GM18858 (cell line): ENCODE measurements around the gene FAM107A.

Experiments
- ATAC-seq: cut with Tn5 transposase; IDR thresholded peaks from one replicate; pipeline ENCODE4 v1.9.1; 2021; ENCODE audit not compliant: unreplicated experiment

FAM107A gene, protein sequence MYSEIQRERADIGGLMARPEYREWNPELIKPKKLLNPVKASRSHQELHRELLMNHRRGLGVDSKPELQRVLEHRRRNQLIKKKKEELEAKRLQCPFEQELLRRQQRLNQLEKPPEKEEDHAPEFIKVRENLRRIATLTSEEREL

DNA sequence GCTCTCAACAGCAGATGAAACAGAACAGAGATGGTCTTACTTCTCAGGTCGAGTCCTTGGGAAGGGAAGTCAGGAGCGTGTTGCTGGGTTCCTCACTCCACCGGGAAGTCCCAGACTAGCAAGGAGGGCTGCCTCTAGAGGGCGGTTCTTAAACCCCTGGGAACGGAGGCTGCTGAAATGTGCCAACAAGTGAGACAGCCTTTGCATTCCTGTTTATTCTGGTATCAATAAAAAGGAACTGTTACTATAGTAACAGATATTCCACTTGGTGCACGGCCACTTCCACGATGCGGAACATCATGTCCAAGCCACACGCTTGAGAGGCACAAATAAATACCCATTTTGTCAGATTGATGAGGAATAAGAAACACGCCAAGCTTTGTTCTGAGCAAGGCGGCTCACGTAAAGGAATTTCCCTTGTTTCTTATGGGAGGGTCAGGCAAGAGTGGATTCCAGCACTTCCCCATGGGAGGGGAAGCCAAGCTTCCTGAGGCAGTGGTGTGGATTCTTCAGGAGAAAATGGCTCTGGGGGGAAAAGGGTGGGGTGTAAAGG lies at the start of gene FAM107A:
TSS of gene FAM107A (minus strand) at position 123 of the 553 bp plus-strand sequence. CDS start 7,531 bp downstream, outside the sequence.
- ATAC-seq = no peak

DNA sequence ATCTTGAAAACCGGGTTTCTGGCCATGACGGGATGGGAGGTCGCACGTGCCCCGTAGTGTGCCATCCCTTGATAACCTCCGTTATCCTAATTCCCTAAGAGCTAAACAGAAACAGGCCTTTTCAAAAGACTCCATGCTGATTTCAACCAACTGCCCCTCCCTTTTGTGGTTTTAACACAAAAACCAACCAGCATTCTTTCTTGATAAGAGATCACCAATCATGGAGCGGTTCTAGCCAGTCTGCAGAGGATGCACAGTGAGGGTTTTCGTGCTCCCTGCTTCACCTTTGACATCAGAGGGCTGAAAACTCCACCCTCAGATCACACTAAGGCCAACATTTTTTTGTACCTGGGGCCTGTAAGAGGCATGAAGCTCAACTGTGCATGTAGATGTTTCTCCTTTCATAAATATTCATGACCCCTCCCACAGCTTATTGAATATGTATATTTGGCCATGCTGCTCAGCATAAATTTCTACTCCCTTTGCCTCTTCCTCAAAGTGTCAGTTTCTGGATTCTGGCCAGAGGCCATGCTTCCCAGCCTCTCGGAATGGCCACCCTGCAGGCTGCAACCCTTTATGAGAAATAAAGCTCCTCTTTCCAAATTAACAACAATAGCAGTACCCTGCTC lies 48.1 kb upstream of the FAM107A start:
- ATAC-seq = no peak

DNA sequence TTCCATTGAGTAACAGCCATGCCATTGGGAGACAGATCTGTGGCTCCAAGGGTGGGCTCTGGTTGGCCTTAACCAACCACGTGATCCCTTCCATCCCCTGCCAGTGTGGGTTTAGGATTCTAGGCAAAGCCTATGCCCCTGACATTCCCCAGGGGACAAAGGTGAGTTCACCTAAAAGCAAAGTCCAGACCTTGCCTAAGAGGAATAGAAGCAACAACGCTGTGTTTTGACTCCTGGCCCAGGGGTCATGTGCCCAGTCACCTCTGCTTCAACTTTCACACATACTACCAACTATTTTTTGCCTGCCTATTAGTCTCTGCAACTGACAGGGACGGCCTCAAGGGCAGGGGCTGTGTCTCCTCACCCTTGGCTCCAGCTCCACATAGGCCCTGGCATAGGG lies 47.4 kb upstream of the FAM107A start:
- no peak for ATAC-seq

DNA sequence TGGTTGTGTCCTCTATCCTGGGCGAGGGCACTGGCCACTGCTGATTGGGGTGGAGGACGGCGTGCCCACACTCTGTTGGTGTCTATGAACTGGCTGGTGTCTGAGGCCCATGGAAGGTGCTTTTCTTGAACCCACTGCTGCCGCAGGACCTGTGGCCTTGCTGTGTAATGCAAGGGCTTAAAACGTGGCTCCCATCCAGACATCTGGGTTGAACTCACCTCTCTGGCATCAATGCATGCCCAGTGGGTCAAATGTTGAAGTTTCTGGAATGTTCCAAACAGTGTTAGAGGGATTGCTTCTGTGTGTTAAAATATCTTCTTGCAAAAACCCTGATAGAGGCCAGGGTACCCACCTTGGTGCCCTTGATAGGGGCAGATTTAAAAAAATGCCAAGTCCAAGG lies 46.8 kb upstream of the FAM107A start:
- ATAC-seq = no peak

DNA sequence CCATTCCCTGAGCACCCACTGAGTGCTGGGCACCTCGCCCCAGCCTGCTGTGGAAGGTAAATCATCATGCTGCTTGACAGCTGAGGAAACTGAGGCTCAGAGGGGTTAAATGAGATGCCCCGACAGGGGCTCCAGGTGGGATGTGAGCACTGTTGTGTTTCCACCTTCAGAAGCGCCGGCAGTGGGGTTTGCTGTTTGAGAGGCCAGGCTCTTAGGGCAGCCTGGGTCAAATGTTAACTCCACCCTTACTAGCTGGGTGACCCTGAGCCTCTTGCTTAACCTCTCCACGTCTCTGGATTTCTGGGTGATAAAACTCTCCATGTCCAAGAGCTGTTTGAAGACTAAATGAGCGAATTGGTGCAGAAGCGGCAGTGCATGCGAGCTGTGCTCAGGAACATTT lies 46.3 kb upstream of the FAM107A start:
- ATAC-seq = no peak

DNA sequence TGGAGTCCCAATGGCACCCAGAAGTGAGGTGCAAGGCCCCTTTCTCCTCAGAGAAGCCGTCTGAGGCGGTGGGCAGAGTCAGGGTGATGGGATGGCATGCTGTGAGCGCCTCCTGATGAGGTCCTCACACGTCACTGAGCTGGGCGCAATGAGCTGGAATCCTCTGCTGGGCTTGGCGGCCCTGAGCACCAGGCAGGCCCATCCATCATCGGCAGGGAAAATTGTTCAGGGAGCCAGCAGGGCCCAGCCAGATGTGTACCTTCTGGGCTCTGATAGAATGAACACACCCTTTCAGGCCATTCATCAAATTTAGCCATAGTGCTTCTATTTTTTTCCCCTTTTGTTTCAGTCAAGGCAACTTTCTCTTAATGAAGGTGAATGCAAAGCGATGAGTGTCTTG lies 45.7 kb upstream of the FAM107A start:
- no peak for ATAC-seq

DNA sequence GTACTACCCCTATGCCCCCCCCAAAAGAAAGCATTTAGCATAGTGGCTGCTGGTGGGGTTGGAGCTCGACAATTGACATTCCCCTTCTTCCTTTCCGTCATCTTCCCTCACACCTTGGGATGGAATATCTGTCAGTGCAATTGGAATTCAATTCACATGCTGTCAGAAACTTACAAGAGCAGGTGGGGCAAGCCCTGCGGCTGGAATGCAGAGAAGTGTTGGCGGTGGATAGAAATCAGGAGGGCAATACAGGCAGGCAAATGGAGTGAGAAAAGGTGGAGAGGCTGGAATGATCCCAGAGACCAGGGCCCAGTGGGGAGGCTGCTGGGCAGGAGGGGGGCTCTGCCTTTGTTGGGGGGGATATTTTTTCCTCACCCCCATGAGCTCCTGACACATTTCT lies 45.2 kb upstream of the FAM107A start:
- no peak for ATAC-seq

DNA sequence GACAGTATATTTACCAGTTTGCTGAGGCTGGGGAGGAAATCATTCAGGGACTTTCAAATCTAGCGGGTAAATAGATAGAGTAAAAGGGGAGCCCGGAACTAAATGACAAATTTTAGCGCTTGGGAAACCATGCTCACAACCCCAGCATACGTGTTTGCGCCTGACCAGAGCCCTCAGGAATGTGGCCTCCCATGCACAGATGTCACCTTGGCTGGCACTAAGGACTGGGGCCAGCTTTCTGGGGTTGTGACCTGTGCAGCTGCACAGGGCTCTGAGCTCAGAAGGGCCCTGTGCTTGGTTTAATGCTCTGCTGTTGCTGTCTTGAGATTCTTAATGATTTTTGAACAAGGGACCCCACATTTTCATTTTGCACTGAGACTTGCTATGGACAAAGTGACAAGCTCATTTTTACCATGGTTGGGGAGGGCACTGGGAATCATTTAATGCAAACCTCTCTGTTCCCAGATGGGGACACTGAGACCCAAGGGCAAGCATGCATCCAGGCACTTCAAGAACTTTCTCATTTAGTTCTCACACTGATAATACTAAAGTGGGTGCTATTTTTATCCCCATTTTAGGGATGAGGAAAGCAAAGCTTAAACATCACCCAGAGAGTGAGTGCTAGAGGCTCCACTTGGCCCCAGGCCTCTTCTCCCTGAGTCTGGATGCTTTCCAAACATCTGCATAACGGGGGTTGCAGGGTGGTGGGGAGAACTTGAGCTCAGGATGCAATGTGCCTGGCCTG lies 44.1 kb upstream of the FAM107A start:
- no peak for ATAC-seq

DNA sequence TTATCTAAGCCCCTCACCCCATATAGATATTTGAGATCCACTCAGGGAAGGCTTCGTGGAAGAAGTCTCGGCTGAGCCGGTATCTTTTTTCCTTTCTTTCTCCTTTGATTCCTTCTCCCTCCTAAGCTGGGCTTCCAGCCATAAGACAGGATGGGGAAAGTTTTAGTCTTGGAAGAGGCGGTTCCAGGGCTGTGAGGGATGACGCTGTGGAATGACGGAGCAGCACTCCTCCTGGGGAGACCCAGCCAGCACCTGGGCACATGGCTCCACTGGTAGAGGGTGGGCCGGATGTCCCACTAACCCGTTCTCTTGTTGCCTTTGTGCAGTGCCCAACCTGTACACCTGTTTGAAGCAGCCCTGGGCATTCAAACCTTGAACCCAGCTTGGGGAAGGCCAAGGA lies 43.2 kb upstream of the FAM107A start:
- no peak for ATAC-seq

DNA sequence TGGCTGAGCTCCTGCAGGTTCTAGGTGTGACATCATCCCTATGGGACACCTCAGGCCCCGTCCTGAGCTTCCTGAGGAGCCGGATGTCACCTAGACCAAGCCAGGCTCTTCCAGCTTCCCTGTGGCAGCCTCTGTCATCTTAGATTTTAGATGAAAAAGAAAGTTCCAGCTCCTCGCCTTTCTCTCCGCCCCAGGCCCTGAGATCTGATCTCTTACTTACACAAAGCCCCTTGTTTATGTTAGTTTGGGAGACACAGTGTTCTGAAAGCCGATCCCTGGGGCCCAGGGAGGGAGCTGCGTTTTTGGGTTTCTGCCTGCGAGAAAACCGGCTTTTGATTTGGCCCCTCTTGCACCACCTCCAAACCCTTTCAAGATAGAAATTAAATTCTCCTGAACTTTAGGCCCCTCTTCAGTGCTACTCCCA lies 40.2 kb upstream of the FAM107A start:
- ATAC-seq = no peak

DNA sequence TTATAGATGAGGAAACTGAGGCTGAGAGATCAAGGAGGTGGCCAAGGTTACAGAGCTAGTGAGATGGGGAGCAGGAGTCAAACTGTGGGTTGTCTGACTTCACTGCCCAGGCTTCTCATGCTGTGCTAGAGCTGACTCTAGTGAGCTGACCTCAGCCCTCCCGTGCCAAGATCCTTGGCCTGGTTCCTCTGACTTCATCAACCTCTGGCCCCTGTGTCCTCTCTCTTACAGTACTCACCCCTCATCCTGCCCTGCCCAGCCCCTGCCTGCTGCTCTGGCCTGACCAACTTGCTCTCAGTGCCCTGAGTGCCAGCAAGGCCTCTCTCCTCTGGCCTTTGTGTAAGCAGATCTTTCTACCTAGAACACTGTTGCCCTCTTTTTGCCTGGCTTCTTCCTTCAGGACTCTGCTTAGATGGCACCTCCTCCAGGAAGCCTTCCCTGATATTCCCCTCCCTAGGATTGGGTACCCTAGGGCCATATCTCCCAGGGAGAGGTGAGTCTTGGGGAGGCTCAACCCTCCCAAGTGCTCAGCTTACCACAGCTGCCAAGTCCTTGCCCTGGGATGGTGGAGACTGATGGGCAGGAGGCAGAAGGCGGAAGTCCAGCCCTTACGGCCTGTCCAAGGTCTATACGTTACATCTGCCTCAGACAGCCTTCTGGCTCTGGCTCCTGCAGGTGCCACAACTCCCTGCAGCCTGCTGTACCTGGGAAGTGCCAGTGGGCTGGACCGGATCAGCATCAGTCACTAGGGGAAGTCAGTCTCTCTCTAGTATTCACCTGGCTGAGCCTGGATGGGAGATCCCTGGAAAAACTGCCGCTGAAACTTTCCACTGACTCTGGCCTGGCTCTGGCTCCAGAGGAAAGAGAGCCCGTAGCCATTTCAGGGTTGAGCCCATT lies 36.3 kb upstream of the FAM107A start:
- no peak for ATAC-seq

DNA sequence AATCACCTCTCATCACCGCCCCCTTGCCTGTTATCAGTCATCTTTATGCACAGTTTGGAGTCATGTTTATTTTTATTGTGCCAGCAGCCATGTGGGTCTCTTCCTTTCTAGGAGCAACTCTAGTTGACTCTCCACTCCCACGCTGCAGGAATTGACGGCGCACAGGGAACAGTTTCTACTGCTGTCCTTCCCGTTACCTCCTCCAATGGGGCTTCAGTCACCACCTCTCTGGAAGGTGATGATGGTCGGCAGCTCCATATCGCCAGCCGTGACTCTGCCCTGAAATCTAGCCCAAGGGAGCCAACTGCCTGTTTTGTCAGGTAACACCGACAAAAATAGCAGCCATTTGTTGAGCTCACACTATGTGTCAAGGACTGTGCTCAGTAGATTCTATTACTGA lies 35.6 kb upstream of the FAM107A start:
- no peak for ATAC-seq

DNA sequence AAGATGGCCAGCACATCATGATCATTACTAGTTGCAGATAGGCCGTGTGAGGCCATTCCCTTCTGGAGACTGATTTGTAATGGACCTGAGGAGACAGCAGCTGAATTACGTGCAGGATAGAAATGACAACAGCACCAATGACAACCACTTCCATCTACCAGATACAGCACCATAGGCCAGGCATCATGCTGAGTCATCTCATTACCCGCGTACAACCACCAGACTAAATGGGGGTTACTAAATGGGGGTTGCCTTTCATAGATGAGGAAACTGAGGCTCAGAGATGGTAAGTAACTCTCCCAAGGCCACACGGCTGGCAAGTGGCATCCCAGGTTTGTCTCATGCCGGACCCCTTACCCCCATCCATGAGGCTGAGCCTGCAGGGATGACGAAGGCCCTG lies 32.8 kb upstream of the FAM107A start:
- ATAC-seq = no peak

DNA sequence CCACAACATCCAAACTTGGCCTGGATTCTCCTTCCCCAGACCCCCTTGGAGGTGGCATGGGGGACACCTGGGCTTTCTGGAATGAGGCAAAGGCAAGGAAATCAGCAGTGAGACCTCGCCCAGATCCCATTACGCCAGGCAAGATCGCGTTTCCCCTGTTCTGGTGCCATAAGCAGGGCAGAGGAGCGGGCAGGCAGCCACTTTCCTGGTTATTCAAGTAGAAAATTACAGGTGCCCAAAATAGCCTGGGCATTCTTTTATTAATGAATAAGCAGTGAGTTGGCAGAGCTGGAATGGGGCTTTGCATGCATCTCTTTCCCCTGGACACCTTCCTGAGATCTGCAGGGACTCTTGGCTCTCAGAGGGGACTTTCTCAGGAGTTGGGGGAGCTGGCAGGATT lies 31.5 kb upstream of the FAM107A start:
- no peak for ATAC-seq

DNA sequence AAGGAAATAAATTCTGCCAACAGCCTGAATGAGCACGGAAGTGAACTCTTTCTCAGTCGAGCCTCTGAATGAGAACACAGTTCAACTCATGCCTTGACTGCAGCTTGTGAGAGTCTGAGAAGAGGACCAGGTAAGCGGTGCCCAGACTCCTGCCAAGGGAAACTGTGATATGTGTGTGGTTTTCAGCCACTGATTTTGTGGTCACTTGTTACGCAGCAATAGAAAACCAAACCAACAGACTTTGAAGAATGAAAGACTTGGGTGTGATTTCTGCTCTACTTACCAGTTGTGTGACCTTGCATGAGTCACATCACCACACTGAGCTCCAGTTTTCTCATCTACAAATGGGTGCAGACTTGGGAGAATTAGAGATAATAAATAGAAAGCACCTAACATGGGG lies 30.6 kb upstream of the FAM107A start:
- no peak for ATAC-seq

DNA sequence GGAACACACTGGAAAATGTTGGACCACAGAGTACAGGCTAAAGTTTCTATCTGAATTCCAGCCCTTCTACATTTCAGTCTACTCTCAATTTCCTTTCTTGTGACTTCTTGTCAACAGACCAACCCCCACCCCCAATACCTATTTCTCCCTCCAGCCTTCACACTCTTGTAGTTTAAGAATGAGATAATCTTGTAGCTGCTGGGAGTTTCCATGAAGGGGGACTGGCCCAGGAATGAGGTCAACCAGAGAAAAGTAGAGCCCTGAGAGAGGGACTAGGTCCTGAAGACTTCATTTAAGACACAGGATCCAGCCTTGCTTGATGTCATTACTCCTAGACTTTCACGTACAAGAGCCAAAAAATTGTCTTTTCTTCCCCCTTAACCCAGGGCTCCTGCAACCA lies 29.5 kb upstream of the FAM107A start:
- no peak for ATAC-seq

DNA sequence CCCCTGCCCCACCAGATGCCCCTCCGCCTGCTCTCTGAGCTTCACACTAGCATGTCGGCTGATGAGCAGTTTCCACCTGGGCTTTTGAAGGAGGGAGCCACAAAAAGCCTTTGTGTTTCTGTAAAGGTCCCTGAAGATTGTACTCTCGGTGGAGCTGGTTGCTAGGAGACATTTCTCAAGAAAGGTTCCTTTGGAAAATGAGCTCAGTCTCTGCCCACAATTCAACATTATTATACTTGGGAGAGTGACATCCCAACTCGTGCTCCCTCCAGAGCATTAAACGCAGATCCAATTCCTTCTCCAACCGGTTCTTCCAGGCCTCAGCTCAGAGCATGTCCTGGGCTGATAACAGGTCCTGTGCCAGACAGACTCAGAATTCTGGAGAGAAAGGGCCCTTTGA lies 26.8 kb upstream of the FAM107A start:
- no peak for ATAC-seq

DNA sequence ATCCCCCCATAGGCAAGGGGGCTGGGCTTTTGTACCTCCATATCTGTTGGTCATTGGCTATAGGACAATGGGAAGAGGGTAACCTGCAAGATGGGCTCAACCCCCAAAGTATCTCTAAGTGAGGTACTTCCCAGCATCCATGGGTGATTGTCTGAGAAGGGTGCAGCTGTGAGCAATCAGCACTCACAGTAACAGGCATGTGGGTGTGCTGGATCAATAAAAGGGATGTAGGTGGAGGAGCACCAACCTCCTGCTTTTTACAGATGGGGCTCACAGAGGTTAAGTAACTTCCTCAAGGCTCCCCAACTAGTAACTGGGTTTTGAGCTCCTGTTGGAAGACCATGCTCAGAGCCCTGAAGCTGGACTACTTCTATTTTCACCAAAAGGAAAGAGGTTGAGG lies 26.4 kb upstream of the FAM107A start:
- ATAC-seq = no peak

DNA sequence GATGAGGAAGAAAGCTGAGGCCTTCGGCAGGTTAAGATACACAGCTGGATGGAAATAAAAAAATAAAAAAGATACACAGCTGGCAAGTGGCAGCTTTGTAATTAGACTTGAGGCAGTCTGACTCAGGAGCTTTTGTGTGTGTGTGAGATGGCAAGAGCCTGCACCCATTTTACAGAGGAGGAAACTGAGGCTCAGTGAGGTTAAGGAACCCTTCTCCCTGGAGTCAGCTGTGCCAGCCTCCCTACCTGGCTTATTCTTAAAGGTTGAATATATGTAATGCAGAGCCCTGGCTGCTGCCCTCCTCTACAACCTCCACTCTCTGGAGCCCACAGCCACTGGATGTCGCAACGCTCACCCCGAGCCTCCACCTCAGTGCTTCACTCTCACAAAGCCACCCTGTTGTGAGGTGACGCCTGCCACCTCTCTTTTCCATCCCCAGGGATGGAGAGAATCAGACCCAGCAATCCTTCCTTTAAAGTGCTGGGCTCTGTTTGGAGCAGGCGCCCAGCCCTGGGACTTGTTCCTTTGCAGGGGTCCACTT lies 20.6 kb upstream of the FAM107A start:
- ATAC-seq = no peak

DNA sequence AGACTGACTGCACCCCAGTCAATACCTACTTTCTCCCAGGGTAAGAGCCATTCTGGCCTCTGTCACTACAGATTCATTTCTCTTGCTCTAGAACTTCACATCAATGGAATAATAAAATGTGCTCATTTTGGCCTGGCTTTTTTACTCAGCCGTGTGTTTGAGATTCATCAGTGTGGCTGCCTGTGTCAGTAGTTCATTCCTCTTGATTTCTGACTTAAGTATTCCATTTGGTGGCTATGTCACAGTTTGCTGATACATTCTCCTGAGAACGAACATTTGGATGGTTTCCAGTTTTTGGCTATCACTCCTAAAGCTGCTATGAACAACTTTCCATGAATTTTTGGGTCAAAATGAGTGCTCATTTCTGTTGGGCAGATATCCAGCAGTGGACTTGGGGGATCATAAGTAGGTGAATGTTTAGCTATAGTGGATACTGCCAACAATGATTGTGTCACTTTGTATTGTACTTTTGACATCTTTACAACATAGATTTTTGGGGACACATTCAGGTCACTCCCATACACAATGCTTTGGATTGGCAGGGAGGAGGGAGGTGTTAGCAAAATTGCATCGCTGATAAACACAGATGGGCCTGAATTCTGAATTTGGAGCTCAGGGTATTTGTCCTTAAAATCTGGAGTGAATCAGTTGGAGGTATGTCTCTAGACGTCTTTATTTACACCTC lies 19.8 kb upstream of the FAM107A start:
- no peak for ATAC-seq
